ENCODE measurements around the gene STIMATE.

STIMATE gene

DNA sequence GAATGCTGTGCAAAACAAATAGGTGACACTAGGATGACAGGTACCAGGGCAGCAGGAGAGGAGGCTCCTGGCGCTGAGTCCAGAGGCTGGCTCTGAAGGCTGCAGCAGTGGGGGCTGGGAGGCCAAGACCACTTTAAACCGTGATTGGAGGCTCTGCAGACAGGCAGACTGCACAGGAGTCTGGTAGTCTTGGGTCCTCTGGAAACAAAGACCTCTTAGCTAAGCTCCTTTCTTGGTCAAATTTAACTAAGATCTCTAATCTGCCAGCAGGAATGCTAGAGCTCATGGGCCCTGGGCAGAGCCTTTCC, 58.1 kb downstream of the STIMATE start:
- DNase-seq, result no peak

DNA sequence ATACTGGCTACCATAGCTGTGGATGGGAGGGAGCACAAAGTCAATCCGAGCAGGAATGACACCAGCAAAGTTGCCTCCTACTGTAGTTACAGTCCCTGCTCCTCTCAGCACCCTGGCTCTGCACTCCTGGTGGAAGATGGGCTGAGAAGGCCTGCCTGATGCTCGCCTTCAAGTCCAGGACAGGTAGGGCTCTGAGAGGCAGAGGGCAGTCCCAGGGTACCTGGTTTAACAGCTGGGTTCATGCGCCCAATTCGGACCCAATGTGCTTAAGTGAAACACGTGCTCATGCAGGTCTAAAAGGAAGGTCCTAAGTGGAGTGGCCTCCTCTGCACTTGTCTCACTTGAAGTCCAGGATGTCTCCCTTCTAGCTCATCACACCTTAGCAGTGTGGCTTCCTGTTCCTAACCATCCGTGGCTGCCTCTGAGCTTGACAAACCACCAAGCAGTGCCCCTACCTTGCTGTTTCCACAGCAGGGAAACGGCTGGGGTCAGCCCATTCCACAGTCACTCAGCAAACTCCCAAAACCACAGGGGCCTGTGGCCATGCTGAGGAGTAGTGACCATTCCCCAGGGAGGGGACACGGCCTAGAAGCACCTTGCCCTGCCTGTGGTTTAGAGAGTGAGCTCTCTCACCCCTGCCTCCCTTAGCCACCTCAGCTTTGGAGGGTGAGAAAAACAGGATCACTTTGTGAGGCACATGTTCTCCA, 58.6 kb downstream of the STIMATE start:
- no peak for DNase-seq

DNA sequence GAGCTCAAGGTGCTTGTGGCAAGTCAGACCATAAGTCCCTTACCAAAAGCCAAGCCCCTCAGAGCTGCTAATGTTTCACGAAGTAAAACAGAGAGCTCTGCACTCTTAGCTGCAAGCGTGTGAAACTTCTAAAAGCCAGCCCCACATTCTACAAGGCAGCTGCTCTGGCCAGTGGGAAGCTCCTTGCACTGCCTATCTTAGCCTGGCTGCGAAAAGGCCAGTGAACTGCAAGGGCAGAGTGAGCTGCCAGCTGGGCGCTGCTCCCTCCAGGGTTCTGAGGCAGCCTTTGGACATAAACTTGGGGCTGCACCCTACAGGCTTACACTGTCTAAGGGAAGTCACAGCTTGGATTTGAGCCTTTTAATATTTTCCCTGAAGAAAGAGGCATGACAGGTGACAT, 60.4 kb downstream of the STIMATE start:
- no peak for DNase-seq

DNA sequence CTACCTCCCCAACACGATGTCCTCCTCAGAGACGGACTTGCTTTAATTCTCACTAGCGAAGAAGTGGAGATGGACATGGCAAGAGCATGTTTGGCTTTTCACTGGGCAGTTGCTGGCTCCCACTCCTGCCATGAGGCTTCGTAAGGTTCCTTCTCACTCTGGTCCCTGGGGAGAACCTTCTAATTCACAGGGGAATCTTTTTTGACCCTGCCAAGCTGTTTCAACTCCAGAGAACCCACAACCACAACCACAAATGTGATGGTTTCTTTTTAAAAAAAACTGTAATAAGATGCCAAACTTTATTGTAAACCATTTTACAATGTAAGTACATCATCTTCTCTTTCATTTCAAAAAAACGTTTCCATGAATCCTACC, 60.9 kb downstream of the STIMATE start:
- no peak for DNase-seq

GRCh38 chr3:52835766-52836470, 61.4 kb downstream of the STIMATE start:
- DNase-seq, result no peak

DNA sequence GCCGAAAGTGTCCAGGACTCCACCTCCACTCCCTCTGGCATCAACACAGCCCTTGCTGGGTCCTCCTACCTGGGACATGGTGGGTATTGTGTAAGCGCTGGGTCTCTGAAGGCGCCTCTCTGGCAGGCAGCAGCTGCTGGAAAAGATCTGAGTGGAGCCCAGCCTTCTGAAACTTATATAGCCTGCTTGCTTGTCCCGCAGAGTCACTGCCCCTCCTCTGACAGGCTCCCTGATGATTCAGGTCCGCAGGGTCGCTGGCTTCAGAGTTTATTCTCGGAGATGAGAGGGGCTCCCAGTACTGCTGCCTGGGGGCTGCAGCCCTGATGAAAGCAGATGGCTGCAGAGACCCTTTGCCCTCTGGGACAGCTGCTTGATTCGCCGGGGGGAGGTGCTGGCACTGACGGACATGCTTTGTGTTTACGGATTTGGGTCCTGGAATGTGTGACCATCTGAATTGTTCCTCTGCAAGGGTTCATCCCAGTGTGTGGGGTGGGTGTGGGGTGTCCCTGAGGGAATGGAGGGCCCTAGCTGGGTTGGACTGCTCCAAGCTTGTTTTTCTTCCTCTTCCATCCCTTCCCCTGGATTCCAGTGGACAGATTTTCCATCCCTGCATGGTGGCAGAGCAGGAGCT, 62.4 kb downstream of the STIMATE start, which contains the start of gene MUSTN1:
MUSTN1 (minus strand) TSS at position 149 of the 631 bp plus-strand sequence; CDS start at position 78, 71 bp downstream.
- DNase-seq, result no peak

DNA sequence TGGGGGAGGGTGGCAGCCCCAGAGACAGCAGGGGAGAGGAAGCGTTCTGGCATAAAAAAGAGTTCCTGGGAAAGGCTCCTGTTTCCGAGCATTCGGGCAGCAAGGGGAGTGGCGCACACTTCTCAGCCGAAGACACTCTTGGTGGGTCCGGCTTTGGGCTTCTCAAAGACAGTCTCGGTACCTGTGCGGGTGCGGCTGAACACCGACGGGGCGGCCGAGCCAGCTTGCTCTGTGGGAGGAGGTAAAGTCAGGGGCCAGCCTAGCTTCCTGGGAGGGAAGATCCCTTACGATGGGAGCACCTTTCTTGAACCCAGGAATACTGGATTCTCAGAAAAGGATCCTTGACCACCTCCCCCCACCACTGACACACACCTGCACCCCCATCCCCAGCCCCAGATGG, 64.1 kb downstream of the STIMATE start:
- DNase-seq, result no peak

- DNase-seq, result no peak
Observed at GRCh38 chr3:52831500-52832301, 65.6 kb downstream of the STIMATE start.

DNA sequence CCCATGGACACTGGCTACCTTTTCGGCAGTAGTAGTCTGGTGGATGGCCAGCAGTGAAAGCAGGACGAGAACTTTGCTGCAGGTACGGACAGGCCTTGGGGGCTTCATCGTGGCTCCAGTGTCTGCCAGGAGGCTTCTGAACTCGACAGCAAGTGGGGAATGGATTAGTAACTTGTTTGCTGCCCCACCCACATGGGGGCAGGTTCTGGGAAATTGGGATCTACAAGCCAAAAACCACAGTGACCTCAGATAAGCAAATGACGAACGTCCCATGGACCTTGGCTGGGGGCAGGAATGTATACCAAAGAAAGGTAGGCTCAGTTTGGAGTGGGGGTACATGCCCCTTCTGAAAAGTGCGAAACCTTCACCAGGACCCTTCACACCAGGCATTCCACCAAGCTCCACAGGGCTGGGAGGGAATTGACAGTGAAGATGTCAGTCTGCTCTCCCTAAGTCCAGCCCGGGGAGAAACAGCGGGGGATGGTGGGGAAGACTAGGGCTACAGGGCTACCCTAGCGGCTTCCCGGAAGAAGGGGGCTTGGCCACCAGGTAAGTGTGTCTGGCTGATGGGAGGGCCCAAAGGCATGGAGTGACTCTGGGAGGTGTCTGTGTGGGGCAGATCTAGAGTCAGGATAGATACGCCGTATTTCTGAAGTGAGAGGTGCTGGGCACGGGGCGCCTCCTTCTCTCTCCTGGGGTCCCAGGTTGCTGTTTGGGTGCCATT, 66.7 kb downstream of the STIMATE start, which contains the start of gene ITIH4:
ITIH4 (minus strand) TSS at position 138 of the 724 bp plus-strand sequence; CDS start at position 108, 30 bp downstream.
- no peak for DNase-seq

DNA sequence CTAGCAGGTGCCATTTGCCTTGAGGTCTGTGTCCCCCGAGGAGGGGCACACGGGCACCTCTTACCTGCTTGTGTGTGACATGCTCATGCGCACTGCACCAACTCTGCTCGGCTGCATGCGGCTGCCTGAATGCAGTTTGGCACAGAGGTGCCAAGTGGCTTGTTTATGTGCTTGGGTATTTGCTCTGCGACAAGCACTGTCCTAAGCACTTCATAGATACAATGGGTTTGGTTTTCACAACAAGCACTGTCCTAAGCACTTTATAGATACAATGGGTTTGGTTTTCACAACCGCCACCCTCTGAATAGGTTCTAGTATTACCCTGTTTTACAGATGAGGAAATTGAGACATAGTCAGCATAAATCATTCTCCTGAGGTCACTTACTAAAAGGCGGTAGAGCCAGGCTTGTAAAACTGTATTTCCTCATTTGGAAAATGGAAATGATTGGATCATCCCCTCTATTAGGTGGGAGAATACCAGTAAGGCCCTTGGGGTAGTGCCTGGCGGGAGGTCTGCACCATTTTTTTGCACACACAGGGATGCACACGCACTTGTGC, 67.4 kb downstream of the STIMATE start:
- no peak for DNase-seq

- no peak for DNase-seq
Observed at GRCh38 chr3:52829482-52829881, 67.9 kb downstream of the STIMATE start.

DNA sequence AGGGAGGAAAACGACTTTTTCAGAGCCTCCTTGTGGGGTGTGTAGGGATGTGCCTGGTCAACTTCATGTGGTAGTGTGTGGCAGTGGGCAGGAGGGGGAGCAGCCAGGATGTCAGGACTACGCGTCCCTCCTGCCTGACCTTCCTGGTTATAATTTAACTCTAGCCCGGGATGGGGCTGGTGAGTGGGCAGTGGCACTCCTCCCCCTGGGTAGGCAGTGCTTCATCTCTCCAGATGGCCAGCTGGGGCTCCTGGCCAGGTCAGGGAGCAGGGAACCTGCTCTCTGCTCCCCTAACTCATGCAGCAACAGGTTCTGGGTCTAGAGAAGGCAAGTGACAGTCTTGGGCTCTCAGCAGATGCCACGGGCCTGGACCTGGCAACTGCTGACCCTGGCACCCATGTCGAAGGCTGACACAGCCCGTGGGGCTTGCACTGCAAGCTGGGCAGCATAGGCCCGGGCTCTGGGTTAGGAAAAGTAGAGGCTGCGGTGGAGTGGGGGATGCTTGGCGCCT, 69.4 kb downstream of the STIMATE start:
- no peak for DNase-seq

DNA sequence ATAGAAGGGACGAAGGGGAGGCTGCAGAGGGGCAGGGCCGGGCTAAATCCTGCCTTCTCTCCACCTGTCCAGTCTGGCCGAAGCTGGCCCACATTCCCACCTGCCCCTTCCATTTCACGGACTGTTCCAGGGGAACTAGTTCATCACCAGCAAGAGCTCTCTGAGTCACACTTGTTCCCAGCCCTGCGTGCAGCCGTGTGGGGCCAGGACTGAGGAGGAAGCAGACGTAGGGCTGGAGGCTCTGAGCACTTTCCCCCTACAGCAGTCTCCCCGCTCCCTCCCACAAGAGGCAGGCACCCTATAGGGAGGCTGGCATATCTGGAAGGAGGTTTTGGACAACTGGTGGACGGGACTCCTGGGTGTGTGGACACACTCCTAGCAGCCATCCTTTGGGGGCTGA, 69.9 kb downstream of the STIMATE start:
- DNase-seq, result no peak

DNA sequence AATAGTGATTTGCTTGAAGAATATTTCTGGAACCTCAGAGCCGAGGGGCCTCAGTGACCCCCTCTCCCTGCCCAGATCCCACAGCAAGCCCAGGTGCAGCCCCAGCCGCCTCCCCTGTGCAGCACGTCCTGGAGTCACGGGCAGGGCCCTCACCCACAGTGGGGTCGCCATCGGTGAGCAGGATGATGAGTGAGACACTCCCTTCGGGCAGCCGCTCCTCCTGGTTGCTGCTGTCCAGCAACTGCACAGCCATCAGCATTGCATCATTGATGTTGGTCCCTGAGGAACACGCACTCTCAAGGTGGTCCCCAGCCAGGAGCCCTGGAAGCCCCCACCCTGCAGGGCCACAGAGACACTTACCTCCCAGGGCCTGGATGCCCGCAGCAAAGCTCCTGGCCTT, 73.3 kb downstream of the STIMATE start:
- DNase-seq, result no peak

- DNase-seq, result no peak
Observed at GRCh38 chr3:52822363-52822762, 75.0 kb downstream of the STIMATE start.

- no peak for DNase-seq
Observed at GRCh38 chr3:52820736-52821135, 76.6 kb downstream of the STIMATE start.

GRCh38 chr3:52819936-52820335, 77.4 kb downstream of the STIMATE start:
- DNase-seq, result no peak

DNA sequence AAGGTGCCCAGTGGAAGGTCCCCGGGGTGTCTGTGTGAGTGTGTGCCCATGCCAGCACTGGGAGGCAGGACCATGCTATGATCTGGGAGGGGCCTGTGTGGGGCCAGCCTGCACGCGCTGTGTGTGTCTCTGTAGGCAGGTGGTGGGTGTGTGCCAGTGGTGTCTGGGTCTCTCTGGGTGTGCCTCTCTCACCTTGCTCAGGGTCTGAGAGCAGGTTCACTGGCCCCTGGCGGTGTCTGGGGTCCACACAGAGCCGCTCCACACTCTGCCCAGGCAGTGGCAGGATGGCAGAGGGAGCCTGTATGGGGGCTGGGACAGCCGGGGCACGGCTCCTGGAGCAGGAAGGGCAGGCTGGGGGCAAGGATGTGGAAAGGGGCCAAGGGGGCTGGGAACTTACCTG, 79.5 kb downstream of the STIMATE start:
- DNase-seq, result no peak

DNA sequence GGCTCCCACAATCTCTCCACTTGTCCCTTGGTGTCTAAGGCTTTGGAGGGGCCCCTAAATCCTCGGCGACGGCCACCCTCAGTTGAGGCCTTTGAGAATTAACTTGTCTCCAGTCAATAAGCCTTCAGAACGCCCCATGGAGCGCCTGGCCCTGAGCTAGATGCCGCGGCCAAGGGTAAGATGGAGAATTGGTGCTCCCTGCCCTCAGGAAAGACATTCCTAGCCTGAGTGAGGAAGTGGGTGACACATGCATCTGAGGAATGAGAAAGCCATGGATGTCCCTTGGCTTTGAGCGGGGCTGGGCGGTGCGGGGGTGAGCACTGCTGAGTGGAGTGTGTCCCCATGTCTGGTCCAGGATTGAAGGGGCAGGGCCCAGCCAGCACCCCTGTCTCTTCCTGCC, 80.1 kb downstream of the STIMATE start:
- DNase-seq, result no peak

GRCh38 chr3:52816654-52817053, 80.7 kb downstream of the STIMATE start:
- no peak for DNase-seq

- DNase-seq, result no peak
Observed at GRCh38 chr3:52816199-52816598, 81.1 kb downstream of the STIMATE start.

DNA sequence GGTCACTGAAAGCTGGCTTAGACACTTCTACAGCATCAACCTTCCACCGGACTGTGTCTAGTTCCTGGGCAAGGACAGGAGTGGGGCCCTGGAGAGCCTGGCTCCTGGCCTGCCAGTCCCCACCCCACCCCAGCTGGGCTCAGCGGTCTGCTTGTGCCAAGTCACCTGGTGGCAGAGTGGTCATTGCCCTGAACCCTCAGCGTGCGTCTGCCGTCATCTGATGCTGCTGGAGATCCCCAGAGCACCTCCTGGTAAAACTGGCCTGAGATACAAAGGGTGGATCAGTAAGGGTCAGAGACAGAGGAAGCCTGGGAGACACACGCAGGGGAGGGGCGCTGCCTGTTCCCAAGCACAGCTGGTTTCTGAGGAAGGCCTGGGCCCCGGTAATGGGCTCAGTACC, 83.5 kb downstream of the STIMATE start:
- no peak for DNase-seq

Data from hippocampal formation (tissue), 2 donors.